ENCODE results near the gene C19orf81.

GRCh38 chr19:50657222-50657669, 8.0 kb downstream of the C19orf81 start:
- TF ChIP-seq POLR2AphosphoS5 (IDR thresholded peaks at IDR 0.05) (no peak), CTCF (IDR thresholded peaks at IDR 0.05) (no peak), POLR2A (IDR thresholded peaks at IDR 0.05) (no peak)

All from prostate gland (tissue), 2 donors.